AG04449 (cell line): ENCODE measurements around the gene ZKSCAN7.
"Not testable (repeated sequence)": the region's sequence is repeated elsewhere in the genome, so short reads cannot be mapped to it uniquely, and the experiment has no call there.

Experiments used
- CTCF ChIA-PET: fragments of 350-600 bp; formaldehyde crosslinking; extraction: SDS; loops from one replicate; lab custom pipeline; 2021; ENCODE audit warnings: antibody characterized with exemption; lab: Yijun Ruan, JAX
- POLR2A ChIA-PET: fragments of 400-600, 350-600 bp; formaldehyde crosslinking; extraction: SDS; loops from one replicate; lab custom pipeline; 2020; ENCODE audit warnings: antibody characterized with exemption, inconsistent platforms; lab: Yijun Ruan, JAX
- DNase-seq: peaks from one replicate; pipeline ENCODE4 v3.0.0-alpha.2; 2010; ENCODE audit warnings: low read depth, low spot score
- H3K4me3 ChIP-seq: 2 replicates; pipeline ENCODE4 v1.5.1; 2011; ENCODE audit warnings: low read depth, mild to moderate bottlenecking, control low read depth, low read length
- TF ChIP-seq, protein P1 (sequence below): IDR thresholded peaks from one replicate; pipeline ENCODE4 v1.5.1; 2011; ENCODE audit warnings: mild to moderate bottlenecking, moderate library complexity, low read length, control low read depth, inconsistent platforms; ENCODE audit not compliant: insufficient read depth; ENCODE audit errors: missing control alignments

The ZKSCAN7 gene

DNA sequence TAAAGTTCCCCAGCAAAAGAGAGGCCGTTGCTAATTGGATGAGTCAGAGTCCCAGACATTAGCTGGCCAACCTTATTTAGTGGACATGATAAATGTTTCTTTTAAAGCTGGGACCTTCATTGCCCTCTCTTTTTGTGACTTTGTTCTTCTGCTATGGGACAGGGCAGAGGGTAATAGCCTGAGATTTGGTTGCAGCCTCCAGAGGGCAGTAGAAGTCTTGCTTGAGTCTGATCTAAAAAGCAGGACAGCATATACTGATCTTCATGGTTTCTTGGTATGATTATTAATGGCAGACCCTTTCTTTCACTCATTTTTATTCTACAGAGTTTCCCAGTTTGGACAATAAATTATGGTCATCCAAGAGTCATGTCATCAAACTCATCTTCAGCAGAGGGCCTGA is 25.1 kb upstream of the ZKSCAN7 start:
- no peak for DNase-seq
- TF ChIP-seq, protein P1, sequence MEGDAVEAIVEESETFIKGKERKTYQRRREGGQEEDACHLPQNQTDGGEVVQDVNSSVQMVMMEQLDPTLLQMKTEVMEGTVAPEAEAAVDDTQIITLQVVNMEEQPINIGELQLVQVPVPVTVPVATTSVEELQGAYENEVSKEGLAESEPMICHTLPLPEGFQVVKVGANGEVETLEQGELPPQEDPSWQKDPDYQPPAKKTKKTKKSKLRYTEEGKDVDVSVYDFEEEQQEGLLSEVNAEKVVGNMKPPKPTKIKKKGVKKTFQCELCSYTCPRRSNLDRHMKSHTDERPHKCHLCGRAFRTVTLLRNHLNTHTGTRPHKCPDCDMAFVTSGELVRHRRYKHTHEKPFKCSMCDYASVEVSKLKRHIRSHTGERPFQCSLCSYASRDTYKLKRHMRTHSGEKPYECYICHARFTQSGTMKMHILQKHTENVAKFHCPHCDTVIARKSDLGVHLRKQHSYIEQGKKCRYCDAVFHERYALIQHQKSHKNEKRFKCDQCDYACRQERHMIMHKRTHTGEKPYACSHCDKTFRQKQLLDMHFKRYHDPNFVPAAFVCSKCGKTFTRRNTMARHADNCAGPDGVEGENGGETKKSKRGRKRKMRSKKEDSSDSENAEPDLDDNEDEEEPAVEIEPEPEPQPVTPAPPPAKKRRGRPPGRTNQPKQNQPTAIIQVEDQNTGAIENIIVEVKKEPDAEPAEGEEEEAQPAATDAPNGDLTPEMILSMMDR = no peak
- no peak overlapping the region for H3K4me3 ChIP-seq
- ChIA-PET CTCF (interaction anchor here (0.8 to 1.8 kb wide), 8 partner anchors 11 to 507 kb away, joined by 3 to 6 read pairs (median 3); no protein-coding TSS in a partner anchor), POLR2A (no interaction called here)

DNA sequence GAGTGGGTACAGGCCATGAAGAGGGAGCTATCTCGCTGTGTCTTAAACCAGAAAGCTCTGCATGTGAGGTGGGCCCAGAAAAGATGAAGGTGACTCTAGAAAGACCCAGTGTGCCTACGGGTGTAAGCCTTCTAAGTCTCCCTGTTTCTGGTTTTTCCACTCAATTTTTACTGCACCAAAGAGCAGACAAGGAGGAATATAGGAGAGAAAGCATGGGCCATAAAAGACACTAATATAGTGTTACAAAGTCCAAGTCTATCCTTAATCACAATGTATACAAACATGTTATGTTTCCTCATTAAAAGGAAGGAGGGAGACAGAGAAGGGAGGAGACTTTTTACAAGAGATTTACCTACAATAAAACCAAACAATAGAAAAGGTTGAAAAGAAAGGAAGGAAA is 24.1 kb upstream of the ZKSCAN7 start:
- TF ChIP-seq, protein P1 = no peak
- no peak overlapping the region for H3K4me3 ChIP-seq
- no peak for DNase-seq
- POLR2A ChIA-PET = no interaction called here
- CTCF ChIA-PET = interaction anchor here (0.9 kb wide), 1 partner anchor 231 kb away, joined by 3 read pairs; the partner anchor contains the start of genes KIAA1143 and KIF15

DNA sequence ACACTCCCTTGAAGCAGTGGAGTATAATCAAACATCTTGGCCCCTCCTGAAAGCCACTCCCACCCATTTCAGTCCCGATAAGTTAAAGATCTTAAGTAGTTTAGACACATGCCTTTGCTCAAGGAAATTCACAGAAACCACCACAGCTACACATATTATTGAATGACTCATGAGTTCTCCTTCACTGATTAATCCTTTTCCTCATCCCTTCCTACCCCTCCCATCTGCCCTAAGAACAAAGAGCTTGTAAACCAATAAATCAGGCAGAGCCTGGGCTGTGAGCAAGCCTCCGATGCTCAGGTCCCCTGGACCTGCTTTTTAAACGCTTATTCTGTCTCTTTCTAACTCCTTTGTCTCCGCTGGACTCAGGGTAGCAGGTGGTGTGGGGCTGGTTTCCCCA is 20.3 kb upstream of the ZKSCAN7 start:
- H3K4me3 ChIP-seq, DNase-seq, POLR2A ChIA-PET: not testable (repeated sequence)
- CTCF ChIA-PET = interaction anchor here (1.0 to 4.9 kb wide), 4 partner anchors 112 to 501 kb away, joined by 4 to 66 read pairs (median 12); no protein-coding TSS in a partner anchor

DNA sequence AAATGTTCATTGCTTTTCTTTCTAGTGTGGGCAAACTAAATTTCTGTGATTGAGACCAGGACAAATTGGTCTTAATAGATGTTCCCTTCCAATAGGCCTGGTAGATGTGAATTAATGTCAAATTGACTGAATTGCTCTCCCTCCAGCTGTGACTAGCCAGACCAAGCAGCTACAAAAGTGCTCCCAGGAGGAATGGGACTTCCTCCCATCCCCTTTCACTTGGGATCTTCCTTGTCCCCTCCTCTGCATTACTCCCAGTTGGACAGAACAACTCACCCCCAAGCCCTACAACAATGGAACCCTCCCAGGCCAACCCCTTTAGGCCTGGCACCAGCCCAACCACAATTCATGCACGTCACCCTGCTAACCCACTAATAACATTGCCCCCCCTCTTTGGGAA is 19.6 kb upstream of the ZKSCAN7 start:
- POLR2A ChIA-PET = no interaction called here
- CTCF ChIA-PET = interaction anchor here (4.9 kb wide), 1 partner anchor 378 kb away, joined by 66 read pairs; no protein-coding TSS in a partner anchor
- no peak for DNase-seq
- no peak overlapping the region for H3K4me3 ChIP-seq
- TF ChIP-seq, protein P1 = no peak

DNA sequence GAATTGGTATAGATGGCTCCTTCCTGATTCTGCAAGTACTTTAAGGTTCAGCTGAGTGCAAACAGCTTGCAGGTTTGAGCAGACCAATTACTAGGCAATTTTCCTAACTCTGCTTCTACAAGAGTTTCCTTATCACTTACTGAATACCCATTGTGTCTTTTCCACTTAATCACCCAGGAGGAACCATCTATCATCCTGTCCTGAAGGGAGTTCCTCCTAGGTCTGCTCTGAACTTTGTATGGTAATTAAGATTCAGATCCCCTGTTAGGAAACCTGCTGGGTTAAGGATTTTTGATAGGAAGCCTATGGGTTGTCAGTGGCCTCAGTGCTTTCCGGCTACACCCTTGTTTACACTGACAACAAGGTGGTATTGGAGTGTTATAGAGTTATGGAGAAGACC is 10.2 kb upstream of the ZKSCAN7 start:
- H3K4me3 ChIP-seq, CTCF ChIA-PET, DNase-seq, POLR2A ChIA-PET: not testable (repeated sequence)

DNA sequence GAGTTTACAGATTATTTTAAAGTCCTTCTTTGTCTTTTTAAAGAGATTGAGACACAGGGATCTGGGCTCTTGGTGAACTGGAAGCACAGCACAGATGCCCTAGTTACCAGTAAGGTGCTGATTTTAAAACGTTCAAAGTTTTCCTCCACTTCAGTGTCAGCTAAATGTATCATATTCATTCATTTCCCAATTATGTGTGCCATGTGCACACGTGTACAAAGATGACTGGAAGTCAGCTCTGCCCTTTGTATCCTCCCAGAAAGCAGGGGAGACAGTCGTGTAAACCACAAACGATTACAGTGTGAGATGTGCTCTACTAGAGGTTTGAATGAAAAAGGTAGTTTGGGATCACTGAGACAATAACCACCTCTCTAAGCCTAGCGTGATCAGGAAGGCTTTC is 730 bp downstream of the ZKSCAN7 start:
- POLR2A ChIA-PET = interaction anchor here (1.3 kb wide), 1 partner anchor 29 kb away, joined by 5 read pairs; the partner anchor contains the start of gene ZNF660
- TF ChIP-seq, protein P1 = no peak
- peak overlapping the region; percentile 66 for H3K4me3 ChIP-seq
- DNase-seq = no peak
- CTCF ChIA-PET = interaction anchor here (0.8 to 1.0 kb wide), 2 partner anchors 23 to 232 kb away, joined by 3 read pairs; no protein-coding TSS in a partner anchor

DNA sequence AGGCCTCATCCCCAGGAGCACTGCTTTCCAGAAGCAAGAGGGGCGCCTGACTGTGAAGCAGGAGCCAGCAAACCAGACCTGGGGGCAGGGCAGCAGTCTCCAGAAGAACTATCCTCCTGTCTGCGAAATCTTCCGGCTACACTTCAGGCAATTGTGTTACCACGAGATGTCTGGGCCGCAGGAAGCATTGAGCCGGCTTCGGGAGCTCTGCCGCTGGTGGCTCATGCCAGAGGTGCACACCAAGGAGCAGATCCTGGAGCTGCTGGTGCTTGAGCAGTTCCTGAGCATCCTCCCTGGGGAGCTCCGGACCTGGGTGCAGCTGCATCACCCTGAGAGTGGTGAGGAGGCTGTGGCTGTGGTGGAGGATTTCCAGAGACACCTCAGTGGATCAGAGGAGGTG is 2.1 kb downstream of the ZKSCAN7 start:
- H3K4me3 ChIP-seq = no peak overlapping the region
- TF ChIP-seq, protein P1 = no peak
- POLR2A ChIA-PET = no interaction called here
- DNase-seq = no peak
- CTCF ChIA-PET = interaction anchor here (1.0 kb wide), 1 partner anchor 23 kb away, joined by 3 read pairs; no protein-coding TSS in a partner anchor
